ENCODE data around the gene SUV39H2. TPM values are rescaled to one million over a fixed set of nuclear protein-coding genes. Genes with fewer than 3 reads are reported as not detected.
A peak's percentile ranks its signal among the peaks of the same experiment; 100 is the strongest.

Gene SUV39H2
- total RNA-seq, 1 donor from 2014 or later: 39.9 TPM

DNA sequence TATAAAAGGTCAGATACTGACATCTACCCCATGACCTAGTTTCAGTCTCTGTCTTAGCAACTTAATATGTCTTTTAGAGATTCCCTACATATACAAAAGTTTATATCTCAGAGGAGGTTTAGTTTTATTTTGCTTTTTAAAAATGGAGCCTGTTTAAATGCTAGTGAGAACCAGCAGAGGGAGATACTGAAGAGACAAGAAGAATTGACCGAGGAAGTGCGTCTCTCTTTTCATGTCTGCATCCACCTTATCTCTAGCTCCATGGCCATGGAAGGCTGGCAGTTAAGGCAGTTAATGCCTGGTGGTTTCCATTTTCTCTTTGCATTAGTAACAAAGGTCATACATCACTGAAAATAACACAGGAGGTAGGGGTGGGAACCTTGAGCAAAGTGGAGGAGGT is 10.7 kb downstream of the SUV39H2 start:
- no peak overlapping the region for H3K4me3 Mint-ChIP-seq (ENCODE audit: low read depth)
- no peak for DNase-seq (ENCODE audit: low spot score, unreplicated experiment)
- H3K27ac Mint-ChIP-seq: no peak overlapping the region
- no peaks in the 10 kb centered on the region for H3K9me3 Mint-ChIP-seq (ENCODE audit: low read depth)
- peaks cover 3% of the 10 kb centered on the region for H3K36me3 Mint-ChIP-seq (ENCODE audit: insufficient read depth)
- TF ChIP-seq, protein P1, sequence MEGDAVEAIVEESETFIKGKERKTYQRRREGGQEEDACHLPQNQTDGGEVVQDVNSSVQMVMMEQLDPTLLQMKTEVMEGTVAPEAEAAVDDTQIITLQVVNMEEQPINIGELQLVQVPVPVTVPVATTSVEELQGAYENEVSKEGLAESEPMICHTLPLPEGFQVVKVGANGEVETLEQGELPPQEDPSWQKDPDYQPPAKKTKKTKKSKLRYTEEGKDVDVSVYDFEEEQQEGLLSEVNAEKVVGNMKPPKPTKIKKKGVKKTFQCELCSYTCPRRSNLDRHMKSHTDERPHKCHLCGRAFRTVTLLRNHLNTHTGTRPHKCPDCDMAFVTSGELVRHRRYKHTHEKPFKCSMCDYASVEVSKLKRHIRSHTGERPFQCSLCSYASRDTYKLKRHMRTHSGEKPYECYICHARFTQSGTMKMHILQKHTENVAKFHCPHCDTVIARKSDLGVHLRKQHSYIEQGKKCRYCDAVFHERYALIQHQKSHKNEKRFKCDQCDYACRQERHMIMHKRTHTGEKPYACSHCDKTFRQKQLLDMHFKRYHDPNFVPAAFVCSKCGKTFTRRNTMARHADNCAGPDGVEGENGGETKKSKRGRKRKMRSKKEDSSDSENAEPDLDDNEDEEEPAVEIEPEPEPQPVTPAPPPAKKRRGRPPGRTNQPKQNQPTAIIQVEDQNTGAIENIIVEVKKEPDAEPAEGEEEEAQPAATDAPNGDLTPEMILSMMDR (IDR thresholded peaks at IDR 0.05; ENCODE audit: unreplicated experiment): peak; percentile 24
- H3K27me3 Mint-ChIP-seq: no peaks in the 10 kb centered on the region
- peaks cover 7% of the 10 kb centered on the region for H3K4me1 Mint-ChIP-seq (ENCODE audit: low read depth)

DNA sequence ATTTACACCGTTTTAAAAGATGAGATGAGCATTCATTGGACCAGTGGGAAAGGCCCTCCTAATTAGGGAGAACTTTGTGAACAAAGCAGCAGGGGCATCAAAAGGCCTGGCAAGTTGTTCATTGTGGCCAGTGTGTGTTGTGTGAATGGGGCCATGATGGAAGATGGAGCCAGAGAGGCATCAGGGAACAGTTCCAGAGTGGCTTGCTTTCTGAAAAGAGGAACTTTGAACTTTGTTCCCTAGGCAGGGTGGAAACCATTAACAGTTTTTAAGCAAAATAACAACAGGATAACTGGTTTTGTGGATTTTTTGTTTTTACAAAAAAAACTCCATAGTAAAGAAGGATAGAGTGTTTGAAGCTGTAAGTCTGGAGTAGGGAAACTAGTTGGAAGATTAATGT is 12.5 kb downstream of the SUV39H2 start:
- TF ChIP-seq, protein P1 (IDR thresholded peaks at IDR 0.05; ENCODE audit: unreplicated experiment): no peak
- Mint-ChIP-seq H3K9me3 (ENCODE audit: low read depth) (no peaks in the 10 kb centered on the region), H3K4me1 (ENCODE audit: low read depth) (peaks cover 7% of the 10 kb centered on the region), H3K36me3 (ENCODE audit: insufficient read depth) (peaks cover 3% of the 10 kb centered on the region), H3K27ac (no peak overlapping the region), H3K4me3 (ENCODE audit: low read depth) (no peak overlapping the region), H3K27me3 (no peaks in the 10 kb centered on the region)
- no peak for DNase-seq (ENCODE audit: low spot score, unreplicated experiment)

DNA sequence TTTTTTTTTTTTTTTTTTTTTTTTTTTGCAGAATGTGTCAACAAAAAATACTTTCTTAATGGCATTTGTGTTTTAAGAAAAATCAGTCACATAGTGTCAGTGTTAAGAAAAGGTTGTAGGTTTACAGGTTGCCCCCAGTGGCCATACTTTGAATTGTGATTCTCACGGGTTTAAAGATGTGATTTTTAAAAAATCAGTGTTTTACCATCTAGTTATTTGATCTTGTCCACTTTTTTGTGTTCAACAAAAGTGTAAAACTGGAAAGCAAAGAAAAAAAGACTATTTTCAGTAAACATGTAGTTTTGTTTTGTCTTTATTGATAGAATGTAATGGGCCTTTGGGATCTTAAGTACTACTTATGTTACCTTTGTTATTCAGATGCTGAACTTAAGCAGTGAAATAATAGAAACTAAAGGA is 25.7 kb downstream of the SUV39H2 start:
- no peaks in the 10 kb centered on the region for H3K27me3 Mint-ChIP-seq
- no peak for DNase-seq (ENCODE audit: low spot score, unreplicated experiment)
- H3K36me3 Mint-ChIP-seq (ENCODE audit: insufficient read depth): peaks cover 34% of the 10 kb centered on the region

DNA sequence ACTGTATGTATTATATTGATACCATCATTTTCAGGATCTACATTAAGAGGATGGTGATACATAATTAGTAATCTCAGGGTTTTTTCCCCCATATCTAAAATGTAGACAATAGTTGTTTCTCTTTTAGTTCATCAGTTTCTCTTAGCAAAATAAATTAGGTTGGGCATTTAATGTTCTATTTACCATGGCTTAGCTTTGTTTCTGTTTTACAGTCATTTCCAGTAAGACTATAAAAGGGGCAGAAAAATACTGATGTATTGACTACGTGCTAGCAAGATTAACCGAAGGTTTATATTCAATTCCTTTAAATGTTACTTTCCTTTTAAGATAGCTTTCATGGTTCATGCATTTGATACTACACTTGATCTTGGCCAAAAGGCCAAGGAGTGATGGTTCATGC is 26.2 kb downstream of the SUV39H2 start:
- TF ChIP-seq, protein P1 (IDR thresholded peaks at IDR 0.05; ENCODE audit: unreplicated experiment): no peak
- Mint-ChIP-seq H3K9me3 (ENCODE audit: low read depth) (peaks cover 5% of the 10 kb centered on the region), H3K27me3 (no peaks in the 10 kb centered on the region), H3K4me3 (ENCODE audit: low read depth) (no peak overlapping the region), H3K4me1 (ENCODE audit: low read depth) (no peaks in the 10 kb centered on the region), H3K36me3 (ENCODE audit: insufficient read depth) (peaks cover 37% of the 10 kb centered on the region), H3K27ac (no peak overlapping the region)
- DNase-seq (ENCODE audit: low spot score, unreplicated experiment): no peak

More for the DNA sequence above, 25.7 kb downstream of the SUV39H2 start:
- Mint-ChIP-seq H3K4me1 (ENCODE audit: low read depth) (no peaks in the 10 kb centered on the region), H3K4me3 (ENCODE audit: low read depth) (no peak overlapping the region), H3K9me3 (ENCODE audit: low read depth) (peaks cover 5% of the 10 kb centered on the region), H3K27ac (no peak overlapping the region)
- TF ChIP-seq, protein P1 (IDR thresholded peaks at IDR 0.05; ENCODE audit: unreplicated experiment): peak; percentile 66

DNA sequence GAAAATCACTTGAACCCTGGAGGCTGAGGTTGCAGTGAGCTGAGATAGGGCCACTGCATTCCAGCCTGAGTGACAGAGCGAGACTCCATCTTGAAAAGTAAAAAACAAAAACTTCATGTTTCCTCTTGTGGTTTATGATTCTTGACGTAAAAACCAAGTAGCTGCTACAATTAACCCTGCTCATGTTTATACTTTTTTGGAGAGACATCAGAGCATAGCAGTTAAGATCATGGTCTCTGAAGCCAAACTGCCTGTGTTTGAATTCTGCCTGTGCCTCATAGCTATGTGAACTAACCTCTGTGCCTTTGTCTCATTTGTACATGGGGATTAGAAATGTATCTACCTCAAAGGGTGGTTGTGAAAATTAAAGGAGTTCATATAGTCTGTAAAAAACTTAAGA is 27.2 kb downstream of the SUV39H2 start:
- H3K36me3 Mint-ChIP-seq (ENCODE audit: insufficient read depth): peaks cover 46% of the 10 kb centered on the region
- H3K9me3 Mint-ChIP-seq (ENCODE audit: low read depth): peaks cover 7% of the 10 kb centered on the region
- H3K27ac Mint-ChIP-seq: no peak overlapping the region
- H3K27me3 Mint-ChIP-seq: no peaks in the 10 kb centered on the region
- DNase-seq (ENCODE audit: low spot score, unreplicated experiment): no peak
- no peak overlapping the region for H3K4me3 Mint-ChIP-seq (ENCODE audit: low read depth)
- H3K4me1 Mint-ChIP-seq (ENCODE audit: low read depth): no peaks in the 10 kb centered on the region
- TF ChIP-seq, protein P1 (IDR thresholded peaks at IDR 0.05; ENCODE audit: unreplicated experiment): no peak

Data from progenitor cell of endocrine pancreas (in vitro differentiated cells).